ENCODE data around the gene OSGIN1. TPM values are rescaled to one million over a fixed set of nuclear protein-coding genes. Genes with fewer than 3 reads are reported as not detected.

The OSGIN1 gene
- total and polyA plus RNA-seq, 2 of the 8 experiments (the other 6 are each of a cell fraction or from before 2014, with no cell fraction given) = 0.58 to 0.76 TPM

DNA sequence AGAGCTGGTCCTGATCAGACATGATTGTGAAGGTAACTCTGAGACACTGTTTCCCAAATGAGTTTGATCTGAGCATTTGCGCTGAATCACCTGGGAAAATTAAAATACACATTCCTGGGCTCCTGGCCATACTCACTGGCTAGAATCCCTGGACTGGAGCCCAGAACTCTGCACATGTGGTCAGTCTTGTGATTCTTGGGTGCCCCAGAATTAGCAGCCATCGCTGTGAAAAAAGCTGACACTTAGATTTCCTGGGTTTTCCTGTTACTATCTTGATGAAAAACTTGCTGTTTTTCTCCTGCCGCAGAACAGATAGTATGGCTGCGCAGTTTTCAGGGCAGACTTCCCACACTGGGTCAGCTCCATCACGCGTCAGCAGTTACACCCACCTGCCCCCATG is 39.6 kb downstream of the OSGIN1 start (continued):
- TF ChIP-seq, protein P1, sequence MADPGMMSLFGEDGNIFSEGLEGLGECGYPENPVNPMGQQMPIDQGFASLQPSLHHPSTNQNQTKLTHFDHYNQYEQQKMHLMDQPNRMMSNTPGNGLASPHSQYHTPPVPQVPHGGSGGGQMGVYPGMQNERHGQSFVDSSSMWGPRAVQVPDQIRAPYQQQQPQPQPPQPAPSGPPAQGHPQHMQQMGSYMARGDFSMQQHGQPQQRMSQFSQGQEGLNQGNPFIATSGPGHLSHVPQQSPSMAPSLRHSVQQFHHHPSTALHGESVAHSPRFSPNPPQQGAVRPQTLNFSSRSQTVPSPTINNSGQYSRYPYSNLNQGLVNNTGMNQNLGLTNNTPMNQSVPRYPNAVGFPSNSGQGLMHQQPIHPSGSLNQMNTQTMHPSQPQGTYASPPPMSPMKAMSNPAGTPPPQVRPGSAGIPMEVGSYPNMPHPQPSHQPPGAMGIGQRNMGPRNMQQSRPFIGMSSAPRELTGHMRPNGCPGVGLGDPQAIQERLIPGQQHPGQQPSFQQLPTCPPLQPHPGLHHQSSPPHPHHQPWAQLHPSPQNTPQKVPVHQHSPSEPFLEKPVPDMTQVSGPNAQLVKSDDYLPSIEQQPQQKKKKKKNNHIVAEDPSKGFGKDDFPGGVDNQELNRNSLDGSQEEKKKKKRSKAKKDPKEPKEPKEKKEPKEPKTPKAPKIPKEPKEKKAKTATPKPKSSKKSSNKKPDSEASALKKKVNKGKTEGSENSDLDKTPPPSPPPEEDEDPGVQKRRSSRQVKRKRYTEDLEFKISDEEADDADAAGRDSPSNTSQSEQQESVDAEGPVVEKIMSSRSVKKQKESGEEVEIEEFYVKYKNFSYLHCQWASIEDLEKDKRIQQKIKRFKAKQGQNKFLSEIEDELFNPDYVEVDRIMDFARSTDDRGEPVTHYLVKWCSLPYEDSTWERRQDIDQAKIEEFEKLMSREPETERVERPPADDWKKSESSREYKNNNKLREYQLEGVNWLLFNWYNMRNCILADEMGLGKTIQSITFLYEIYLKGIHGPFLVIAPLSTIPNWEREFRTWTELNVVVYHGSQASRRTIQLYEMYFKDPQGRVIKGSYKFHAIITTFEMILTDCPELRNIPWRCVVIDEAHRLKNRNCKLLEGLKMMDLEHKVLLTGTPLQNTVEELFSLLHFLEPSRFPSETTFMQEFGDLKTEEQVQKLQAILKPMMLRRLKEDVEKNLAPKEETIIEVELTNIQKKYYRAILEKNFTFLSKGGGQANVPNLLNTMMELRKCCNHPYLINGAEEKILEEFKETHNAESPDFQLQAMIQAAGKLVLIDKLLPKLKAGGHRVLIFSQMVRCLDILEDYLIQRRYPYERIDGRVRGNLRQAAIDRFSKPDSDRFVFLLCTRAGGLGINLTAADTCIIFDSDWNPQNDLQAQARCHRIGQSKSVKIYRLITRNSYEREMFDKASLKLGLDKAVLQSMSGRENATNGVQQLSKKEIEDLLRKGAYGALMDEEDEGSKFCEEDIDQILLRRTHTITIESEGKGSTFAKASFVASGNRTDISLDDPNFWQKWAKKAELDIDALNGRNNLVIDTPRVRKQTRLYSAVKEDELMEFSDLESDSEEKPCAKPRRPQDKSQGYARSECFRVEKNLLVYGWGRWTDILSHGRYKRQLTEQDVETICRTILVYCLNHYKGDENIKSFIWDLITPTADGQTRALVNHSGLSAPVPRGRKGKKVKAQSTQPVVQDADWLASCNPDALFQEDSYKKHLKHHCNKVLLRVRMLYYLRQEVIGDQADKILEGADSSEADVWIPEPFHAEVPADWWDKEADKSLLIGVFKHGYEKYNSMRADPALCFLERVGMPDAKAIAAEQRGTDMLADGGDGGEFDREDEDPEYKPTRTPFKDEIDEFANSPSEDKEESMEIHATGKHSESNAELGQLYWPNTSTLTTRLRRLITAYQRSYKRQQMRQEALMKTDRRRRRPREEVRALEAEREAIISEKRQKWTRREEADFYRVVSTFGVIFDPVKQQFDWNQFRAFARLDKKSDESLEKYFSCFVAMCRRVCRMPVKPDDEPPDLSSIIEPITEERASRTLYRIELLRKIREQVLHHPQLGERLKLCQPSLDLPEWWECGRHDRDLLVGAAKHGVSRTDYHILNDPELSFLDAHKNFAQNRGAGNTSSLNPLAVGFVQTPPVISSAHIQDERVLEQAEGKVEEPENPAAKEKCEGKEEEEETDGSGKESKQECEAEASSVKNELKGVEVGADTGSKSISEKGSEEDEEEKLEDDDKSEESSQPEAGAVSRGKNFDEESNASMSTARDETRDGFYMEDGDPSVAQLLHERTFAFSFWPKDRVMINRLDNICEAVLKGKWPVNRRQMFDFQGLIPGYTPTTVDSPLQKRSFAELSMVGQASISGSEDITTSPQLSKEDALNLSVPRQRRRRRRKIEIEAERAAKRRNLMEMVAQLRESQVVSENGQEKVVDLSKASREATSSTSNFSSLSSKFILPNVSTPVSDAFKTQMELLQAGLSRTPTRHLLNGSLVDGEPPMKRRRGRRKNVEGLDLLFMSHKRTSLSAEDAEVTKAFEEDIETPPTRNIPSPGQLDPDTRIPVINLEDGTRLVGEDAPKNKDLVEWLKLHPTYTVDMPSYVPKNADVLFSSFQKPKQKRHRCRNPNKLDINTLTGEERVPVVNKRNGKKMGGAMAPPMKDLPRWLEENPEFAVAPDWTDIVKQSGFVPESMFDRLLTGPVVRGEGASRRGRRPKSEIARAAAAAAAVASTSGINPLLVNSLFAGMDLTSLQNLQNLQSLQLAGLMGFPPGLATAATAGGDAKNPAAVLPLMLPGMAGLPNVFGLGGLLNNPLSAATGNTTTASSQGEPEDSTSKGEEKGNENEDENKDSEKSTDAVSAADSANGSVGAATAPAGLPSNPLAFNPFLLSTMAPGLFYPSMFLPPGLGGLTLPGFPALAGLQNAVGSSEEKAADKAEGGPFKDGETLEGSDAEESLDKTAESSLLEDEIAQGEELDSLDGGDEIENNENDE (IDR thresholded peaks at IDR 0.05; ENCODE audit: insufficient replicate concordance, low read length) = no peak
- no peak for TF ChIP-seq ZNF274 (IDR thresholded peaks at IDR 0.05; ENCODE audit: borderline replicate concordance, extremely low read depth, low read length)
- TF ChIP-seq, protein P2, sequence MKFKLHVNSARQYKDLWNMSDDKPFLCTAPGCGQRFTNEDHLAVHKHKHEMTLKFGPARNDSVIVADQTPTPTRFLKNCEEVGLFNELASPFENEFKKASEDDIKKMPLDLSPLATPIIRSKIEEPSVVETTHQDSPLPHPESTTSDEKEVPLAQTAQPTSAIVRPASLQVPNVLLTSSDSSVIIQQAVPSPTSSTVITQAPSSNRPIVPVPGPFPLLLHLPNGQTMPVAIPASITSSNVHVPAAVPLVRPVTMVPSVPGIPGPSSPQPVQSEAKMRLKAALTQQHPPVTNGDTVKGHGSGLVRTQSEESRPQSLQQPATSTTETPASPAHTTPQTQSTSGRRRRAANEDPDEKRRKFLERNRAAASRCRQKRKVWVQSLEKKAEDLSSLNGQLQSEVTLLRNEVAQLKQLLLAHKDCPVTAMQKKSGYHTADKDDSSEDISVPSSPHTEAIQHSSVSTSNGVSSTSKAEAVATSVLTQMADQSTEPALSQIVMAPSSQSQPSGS (IDR thresholded peaks at IDR 0.05; ENCODE audit: low read length) = no peak
- no peak for TF ChIP-seq KDM5A (IDR thresholded peaks at IDR 0.05; ENCODE audit: low read length)
- TF ChIP-seq PHF8 (conservative IDR thresholded peaks at IDR 0.05; ENCODE audit: low read depth, low read length) = no peak
- no peak for TF ChIP-seq SIN3A (conservative IDR thresholded peaks at IDR 0.05 in 1 of 2, IDR thresholded peaks at IDR 0.05 in 1 of 2; ENCODE audit: low read depth in 1 of 2, low read length in 2 of 2)
- no peak for TF ChIP-seq POU5F1 (IDR thresholded peaks at IDR 0.05; ENCODE audit: low read depth, low read length)
- no peak for TF ChIP-seq KDM1A (IDR thresholded peaks at IDR 0.05; ENCODE audit: borderline replicate concordance, low read length)
- no peak for TF ChIP-seq CTBP2 (IDR thresholded peaks at IDR 0.05; ENCODE audit: borderline replicate concordance, insufficient read depth, insufficient read length, low read length)

Measured in H1 (cell line).